ENCODE results near the gene TIGAR. TPM values are rescaled to one million over a fixed set of nuclear protein-coding genes. Genes with fewer than 3 reads are reported as not detected.
A peak's percentile ranks its signal among the peaks of the same experiment; 100 is the strongest.

Gene TIGAR
- total RNA-seq, 1 experiment from 2014 or later = 27.5 TPM

- Histone ChIP-seq H3K4me1 (ENCODE audit: insufficient read depth, low read length) (peaks cover 6% of the 10 kb centered on the region; the same call in 1 of the 2 replicates), H4K20me1 (ENCODE audit: control insufficient read depth, insufficient read depth, insufficient read length) (peaks cover 2% of the 10 kb centered on the region), H3K18ac (ENCODE audit: insufficient read length, low read depth, low read length) (no peak overlapping the region), H2AFZ (ENCODE audit: low read length) (no peak overlapping the region), H2BK120ac (ENCODE audit: low read depth, low read length, poor library complexity, severe bottlenecking) (no peak overlapping the region), H2BK5ac (ENCODE audit: insufficient read length, low read length) (no peak overlapping the region), H3K27ac (ENCODE audit: insufficient read length, low read depth, low read length) (no peak overlapping the region), H3K56ac (ENCODE audit: insufficient read length, low read depth, low read length) (no peak overlapping the region), H2BK12ac (ENCODE audit: insufficient read length, low read depth, low read length) (no peak overlapping the region), H3K4ac (ENCODE audit: low read depth, low read length) (no peak overlapping the region), H3K27me3 (ENCODE audit: insufficient read depth, low read length) (no peaks in the 10 kb centered on the region), H3K23me2 (ENCODE audit: insufficient read length, low read depth, low read length, poor library complexity, severe bottlenecking) (no peaks in the 10 kb centered on the region), H3K23ac (ENCODE audit: insufficient read length, low read depth, low read length) (no peak overlapping the region), H4K5ac (ENCODE audit: insufficient read length, low read depth, low read length) (no peak overlapping the region), H2AK5ac (ENCODE audit: insufficient read length, low read length) (no peak overlapping the region), H3K9me3 (ENCODE audit: control insufficient read depth, low read depth, low read length) (no peaks in the 10 kb centered on the region), H3K4me2 (ENCODE audit: insufficient read depth, insufficient read length, low read length) (no peak overlapping the region), H4K91ac (ENCODE audit: insufficient read length, low read depth, low read length) (no peak overlapping the region), H3K9ac (ENCODE audit: extremely low read depth, insufficient read length, low read length) (no peak overlapping the region), H3K79me1 (ENCODE audit: insufficient read depth, low read depth, low read length, poor library complexity, severe bottlenecking) (peaks cover 11% of the 10 kb centered on the region), H2BK15ac (ENCODE audit: low read depth, low read length) (no peak overlapping the region), H3K14ac (ENCODE audit: insufficient read depth, low read length) (no peak overlapping the region), H3T11ph (ENCODE audit: low read length) (no peak overlapping the region), H2BK20ac (ENCODE audit: low read depth, low read length, poor library complexity, severe bottlenecking) (no peak overlapping the region), H4K8ac (replicated peaks; ENCODE audit: insufficient read length, low read depth, low read length) (no peak overlapping the region), H3K79me2 (ENCODE audit: insufficient read depth, low read length) (peaks cover 18% of the 10 kb centered on the region)
- no CpG with 5 or more reads among the region's 16 CpGs for WGBS (ENCODE audit: extremely low coverage, insufficient read length, low lambda C conversion rate)
- Mint-ChIP-seq H3K4me1 (peaks cover 20 to 27% of the 10 kb centered on the region in 2 experiments), H3K27me3 (ENCODE audit: low read depth) (no peaks in the 10 kb centered on the region), H3K27ac (peak overlapping the region in 2 of 3 experiments; percentile 39 to 49; a peak in 3 of 7 replicates), H3K4me3 (no peak overlapping the region), H3K36me3 (ENCODE audit: insufficient read depth in 1 of 3, low read depth in 3 of 3) (peaks cover 87 to 96% (median 94%) of the 10 kb centered on the region in 3 experiments), H3K9me3 (no peaks in the 10 kb centered on the region; a peak in 1 of 5 replicates)
- no peak for TF ChIP-seq CTCF (conservative IDR thresholded peaks at IDR 0.05)
- peak; percentile 28 for DNase-seq
Observed at GRCh38 chr12:4282103-4282891, 38.7 kb upstream of the TIGAR start.
